ENCODE measurements around the gene ADAMTS2. TPM values are rescaled to one million over a fixed set of nuclear protein-coding genes. Genes with fewer than 3 reads are reported as not detected.
A peak's percentile ranks its signal among the peaks of the same experiment; 100 is the strongest.
"Not testable (repeated sequence)": the region's sequence is repeated elsewhere in the genome, so short reads cannot be mapped to it uniquely, and the experiment has no call there.

ADAMTS2 gene
- polyA plus RNA-seq, 1 donor from 2014 or later: not detected

GRCh38 chr5:179296150-179296821 is 49.0 kb downstream of the ADAMTS2 start:
- no peak overlapping the region for H3K27ac Mint-ChIP-seq
- H3K4me1 Mint-ChIP-seq: no peaks in the 10 kb centered on the region
- no peaks in the 10 kb centered on the region for H3K36me3 Mint-ChIP-seq
- H3K4me3 Mint-ChIP-seq: no peak overlapping the region
- peaks cover 14% of the 10 kb centered on the region for H3K27me3 Mint-ChIP-seq
- H3K9me3 Mint-ChIP-seq: peaks cover 2 to 8% (median 2%) of the 10 kb centered on the region in 3 donors

DNA sequence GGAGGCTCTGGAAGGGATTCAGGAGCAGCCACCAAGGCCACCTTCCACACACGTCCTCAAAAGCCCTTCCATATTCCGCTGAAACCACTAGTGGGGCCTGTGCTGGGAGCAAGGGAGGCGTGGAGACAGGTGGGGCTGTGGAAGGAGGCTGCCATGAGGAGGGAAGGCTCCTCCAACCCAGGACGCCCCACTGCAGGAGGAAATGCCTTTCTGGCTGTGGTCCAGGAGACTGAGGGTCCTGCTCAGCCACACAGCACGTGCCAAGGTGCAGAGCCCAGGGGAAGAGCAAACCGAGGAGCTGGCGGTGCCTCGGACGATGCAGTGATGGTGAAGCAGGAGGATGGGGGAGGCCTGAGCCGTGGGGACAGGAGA is 49.5 kb downstream of the ADAMTS2 start:
- H3K27me3 Mint-ChIP-seq: peaks cover 14% of the 10 kb centered on the region
- no peak overlapping the region for H3K27ac Mint-ChIP-seq
- peaks cover 2 to 8% (median 2%) of the 10 kb centered on the region in 3 donors for H3K9me3 Mint-ChIP-seq
- no peak overlapping the region for H3K4me3 Mint-ChIP-seq
- no peaks in the 10 kb centered on the region for H3K4me1 Mint-ChIP-seq
- H3K36me3 Mint-ChIP-seq: no peaks in the 10 kb centered on the region

GRCh38 chr5:179294891-179295777 is 50.1 kb downstream of the ADAMTS2 start:
- Mint-ChIP-seq H3K27ac (no peak overlapping the region), H3K27me3 (peaks cover 14% of the 10 kb centered on the region), H3K36me3 (no peaks in the 10 kb centered on the region), H3K4me3 (no peak overlapping the region), H3K4me1 (no peaks in the 10 kb centered on the region), H3K9me3 (peaks cover 2 to 11% (median 2%) of the 10 kb centered on the region in 3 donors)

GRCh38 chr5:179294131-179294780 is 51.0 kb downstream of the ADAMTS2 start:
- H3K27me3 Mint-ChIP-seq: peaks cover 14% of the 10 kb centered on the region
- no peak overlapping the region for H3K27ac Mint-ChIP-seq
- H3K9me3 Mint-ChIP-seq: peaks cover 2 to 15% (median 5%) of the 10 kb centered on the region in 3 donors
- H3K36me3 Mint-ChIP-seq: no peaks in the 10 kb centered on the region
- H3K4me1 Mint-ChIP-seq: no peaks in the 10 kb centered on the region
- no peak overlapping the region for H3K4me3 Mint-ChIP-seq

GRCh38 chr5:179292681-179293635 is 52.3 kb downstream of the ADAMTS2 start:
- Mint-ChIP-seq H3K27me3 (peaks cover 9% of the 10 kb centered on the region), H3K4me1 (no peaks in the 10 kb centered on the region), H3K4me3 (no peak overlapping the region), H3K36me3 (no peaks in the 10 kb centered on the region), H3K27ac (peak overlapping the region in 1 of 3 donors; percentile 16), H3K9me3 (peaks cover 0 to 7% (median 4%) of the 10 kb centered on the region in 3 donors)

DNA sequence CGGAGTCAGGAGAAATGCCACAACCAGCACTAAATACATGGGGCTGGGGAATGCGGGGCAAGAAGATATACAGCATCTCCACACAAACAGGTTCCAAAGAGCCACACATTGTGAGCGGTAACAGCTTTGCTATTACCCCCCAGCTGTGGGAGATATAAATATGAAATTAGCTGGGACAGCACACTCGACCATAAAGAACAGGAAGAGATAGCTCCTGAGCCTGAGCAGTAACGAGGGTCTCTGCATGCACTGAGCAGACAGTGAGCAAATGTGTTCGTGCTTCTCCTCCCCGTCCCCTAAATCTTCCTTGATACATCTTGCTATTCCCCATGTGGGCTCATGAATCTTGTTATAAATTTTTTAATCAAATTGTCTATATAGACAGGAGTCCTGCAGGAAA is 53.1 kb downstream of the ADAMTS2 start:
- no peaks in the 10 kb centered on the region for H3K36me3 Mint-ChIP-seq
- no peak overlapping the region for H3K27ac Mint-ChIP-seq
- peaks cover 9% of the 10 kb centered on the region for H3K27me3 Mint-ChIP-seq
- no peak overlapping the region for H3K4me3 Mint-ChIP-seq
- H3K9me3 Mint-ChIP-seq: peaks cover 0 to 7% (median 4%) of the 10 kb centered on the region in 3 donors
- H3K4me1 Mint-ChIP-seq: no peaks in the 10 kb centered on the region

GRCh38 chr5:179290681-179291540 is 54.4 kb downstream of the ADAMTS2 start:
- Mint-ChIP-seq H3K9me3 (peaks cover 0 to 7% (median 4%) of the 10 kb centered on the region in 3 donors), H3K27ac (no peak overlapping the region), H3K27me3 (peaks cover 6% of the 10 kb centered on the region), H3K36me3 (no peaks in the 10 kb centered on the region), H3K4me3 (no peak overlapping the region), H3K4me1 (no peaks in the 10 kb centered on the region)

DNA sequence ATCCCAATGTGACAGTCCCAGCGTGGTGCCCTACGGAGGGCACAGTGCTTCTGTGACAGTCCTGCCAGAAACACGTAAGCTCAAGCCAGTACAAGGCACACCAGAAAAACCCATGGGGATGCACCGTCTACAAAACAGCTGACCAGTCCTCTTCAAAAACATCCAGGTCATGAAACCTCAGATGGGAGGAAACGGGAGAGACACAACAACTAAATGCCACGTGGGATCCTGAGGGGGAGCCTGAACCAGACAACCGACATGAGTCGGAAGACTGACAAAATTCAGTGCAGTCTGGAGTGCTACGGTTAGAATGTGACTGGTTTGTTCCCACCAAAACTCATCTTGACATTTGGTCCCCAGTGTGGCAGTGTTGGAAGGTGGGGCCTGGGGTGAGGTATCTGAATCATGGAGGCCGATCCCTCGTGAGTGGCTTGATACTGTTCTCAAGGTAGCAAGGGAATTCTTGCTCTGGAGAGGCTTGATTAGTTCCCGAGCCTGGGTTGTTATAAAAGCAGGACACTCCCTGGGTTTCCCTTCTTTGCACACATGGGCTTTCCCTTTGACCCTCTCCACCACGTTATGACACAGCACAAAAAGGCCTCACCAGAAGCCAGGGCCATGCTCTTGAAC is 55.4 kb downstream of the ADAMTS2 start:
- no peaks in the 10 kb centered on the region for H3K36me3 Mint-ChIP-seq
- H3K27ac Mint-ChIP-seq: no peak overlapping the region
- no peak overlapping the region for H3K4me3 Mint-ChIP-seq
- H3K27me3 Mint-ChIP-seq: peaks cover 8% of the 10 kb centered on the region
- H3K4me1 Mint-ChIP-seq: no peaks in the 10 kb centered on the region
- peaks cover 0 to 7% (median 4%) of the 10 kb centered on the region in 3 donors for H3K9me3 Mint-ChIP-seq

DNA sequence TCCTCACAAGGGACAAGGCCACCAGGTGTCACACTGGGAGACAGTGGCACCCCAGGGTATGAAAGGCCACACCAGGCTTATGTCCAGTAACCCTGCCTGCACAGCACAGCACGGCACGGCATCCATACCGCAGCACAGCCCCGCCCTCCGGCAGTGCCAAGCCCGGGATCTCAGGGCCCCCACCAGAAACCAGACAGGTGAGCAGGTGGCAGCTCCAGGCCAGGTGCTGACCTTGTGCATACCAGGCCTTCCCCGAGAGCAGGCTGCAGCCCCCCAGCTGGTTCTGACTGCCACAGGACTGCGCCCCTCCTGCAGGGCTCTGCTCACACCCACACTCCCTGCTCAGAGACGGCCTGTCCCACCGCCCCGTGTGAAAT is 56.5 kb downstream of the ADAMTS2 start:
- Mint-ChIP-seq H3K27me3 (peaks cover 8% of the 10 kb centered on the region), H3K4me1 (no peaks in the 10 kb centered on the region), H3K27ac (no peak overlapping the region), H3K36me3 (no peaks in the 10 kb centered on the region), H3K4me3 (no peak overlapping the region), H3K9me3 (peaks cover 0 to 7% (median 4%) of the 10 kb centered on the region in 3 donors)

GRCh38 chr5:179288101-179288808 is 57.0 kb downstream of the ADAMTS2 start:
- Mint-ChIP-seq H3K4me3 (no peak overlapping the region), H3K27me3 (peaks cover 8% of the 10 kb centered on the region), H3K27ac (no peak overlapping the region), H3K36me3 (no peaks in the 10 kb centered on the region), H3K4me1 (no peaks in the 10 kb centered on the region), H3K9me3 (peaks cover 0 to 7% (median 4%) of the 10 kb centered on the region in 3 donors)

DNA sequence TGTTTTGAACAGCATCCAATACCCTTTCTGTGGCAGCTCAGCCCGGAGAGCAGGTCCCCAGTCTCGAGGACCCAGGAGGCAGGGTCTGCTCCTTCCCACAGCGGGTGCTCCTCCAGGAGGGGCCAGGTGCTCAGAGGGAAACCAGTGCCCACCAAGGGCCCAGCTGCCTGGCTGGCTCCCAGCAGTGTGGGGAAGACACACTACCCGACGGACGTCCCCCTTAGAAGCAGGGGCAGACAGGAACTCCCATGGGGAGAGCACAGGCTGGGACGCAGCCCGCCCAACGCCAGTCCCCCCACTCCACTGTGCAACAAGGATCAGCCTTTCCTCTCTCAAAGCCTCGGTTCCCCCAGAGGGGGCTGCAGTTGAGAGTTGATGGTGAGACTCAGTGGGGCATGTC is 57.6 kb downstream of the ADAMTS2 start:
- Mint-ChIP-seq H3K4me3 (no peak overlapping the region), H3K4me1 (no peaks in the 10 kb centered on the region), H3K36me3 (no peaks in the 10 kb centered on the region), H3K27me3 (peaks cover 6% of the 10 kb centered on the region), H3K9me3 (peaks cover 0 to 7% (median 4%) of the 10 kb centered on the region in 3 donors), H3K27ac (no peak overlapping the region)

GRCh38 chr5:179287071-179287470 is 58.2 kb downstream of the ADAMTS2 start:
- H3K9me3 Mint-ChIP-seq: peaks cover 0 to 11% (median 8%) of the 10 kb centered on the region in 3 donors

DNA sequence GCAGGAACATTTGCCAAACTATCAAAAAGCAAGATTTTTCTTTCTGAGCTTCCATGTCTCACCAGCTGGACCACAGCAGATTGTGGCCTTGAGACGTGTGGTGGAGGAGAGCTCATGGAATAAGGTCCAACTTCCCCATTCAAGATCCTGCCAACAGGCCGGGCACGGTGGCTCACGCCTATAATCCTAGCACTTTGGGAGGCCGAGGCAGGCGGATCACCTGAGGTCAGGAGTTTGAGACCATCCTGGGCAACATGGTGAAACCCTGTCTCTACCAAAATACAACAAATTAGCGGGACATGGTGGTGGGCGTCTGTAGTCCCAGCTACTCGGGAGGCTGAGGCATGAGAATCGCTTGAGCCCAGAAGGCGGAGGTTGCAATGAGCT is 59.5 kb downstream of the ADAMTS2 start:
- H3K27me3 Mint-ChIP-seq, H3K27ac Mint-ChIP-seq, H3K4me1 Mint-ChIP-seq, H3K36me3 Mint-ChIP-seq, H3K4me3 Mint-ChIP-seq: not testable (repeated sequence)
- H3K9me3 Mint-ChIP-seq: peaks cover 0 to 11% (median 10%) of the 10 kb centered on the region in 3 donors

More at GRCh38 chr5:179287071-179287470, 58.2 kb downstream of the ADAMTS2 start:
- H3K27me3 Mint-ChIP-seq: peaks cover 6% of the 10 kb centered on the region
- no peaks in the 10 kb centered on the region for H3K4me1 Mint-ChIP-seq
- H3K27ac Mint-ChIP-seq: no peak overlapping the region
- H3K4me3 Mint-ChIP-seq: no peak overlapping the region
- no peaks in the 10 kb centered on the region for H3K36me3 Mint-ChIP-seq

Measured in IgD-negative memory B cell (primary cell).